ENCODE data around the gene HTR1B. TPM values are rescaled to one million over a fixed set of nuclear protein-coding genes. Genes with fewer than 3 reads are reported as not detected.

HTR1B gene
- polyA plus RNA-seq, 1 donor from 2014 or later, result 0.19 TPM

GRCh38 chr6:77448546-77448945 lies 14.7 kb downstream of the HTR1B start:
- no peak overlapping the region for H3K4me2 ChIP-seq (ENCODE audit: low read length)
- H4K20me1 ChIP-seq (ENCODE audit: insufficient read depth), result no peaks in the 10 kb centered on the region
- H3K9ac ChIP-seq (ENCODE audit: low read length), result no peak overlapping the region
- no peak overlapping the region for H2AFZ ChIP-seq (ENCODE audit: low read depth, low read length)
- no peaks in the 10 kb centered on the region for H3K9me3 ChIP-seq (ENCODE audit: low read length)
- no peaks in the 10 kb centered on the region for H3K9me2 ChIP-seq (ENCODE audit: insufficient read depth, low read length)
- H3K27me3 ChIP-seq (ENCODE audit: insufficient read depth, low read depth, low read length), result no peaks in the 10 kb centered on the region
- H3K4me3 ChIP-seq (ENCODE audit: low read length), result no peak overlapping the region
- H3K36me3 ChIP-seq (ENCODE audit: insufficient read depth, low read length), result no peaks in the 10 kb centered on the region
- H3K79me2 ChIP-seq (replicated peaks; ENCODE audit: insufficient read depth, low read length), result no peaks in the 10 kb centered on the region
- no peaks in the 10 kb centered on the region for H3F3A ChIP-seq (ENCODE audit: insufficient read depth, low read length, poor library complexity, severe bottlenecking)
- no peak overlapping the region for H3K27ac ChIP-seq (ENCODE audit: low read length)
- TF ChIP-seq EZH2 (IDR thresholded peaks at IDR 0.05; ENCODE audit: borderline replicate concordance, insufficient read depth, low read length, poor library complexity, severe bottlenecking) (no peak), CTCF (IDR thresholded peaks at IDR 0.05; ENCODE audit: poor library complexity, severe bottlenecking) (no peak), SMC3 (conservative IDR thresholded peaks at IDR 0.05; ENCODE audit: poor library complexity) (no peak), POLR2AphosphoS5 (IDR thresholded peaks at IDR 0.05) (no peak), MXI1 (conservative IDR thresholded peaks at IDR 0.05; ENCODE audit: poor library complexity, severe bottlenecking) (no peak), EP300 (conservative IDR thresholded peaks at IDR 0.05; ENCODE audit: poor library complexity, severe bottlenecking) (no peak), RAD21 (conservative IDR thresholded peaks at IDR 0.05) (no peak), REST (IDR thresholded peaks at IDR 0.05; ENCODE audit: borderline replicate concordance) (no peak), TAF1 (IDR thresholded peaks at IDR 0.05; ENCODE audit: low read depth) (no peak)

DNA sequence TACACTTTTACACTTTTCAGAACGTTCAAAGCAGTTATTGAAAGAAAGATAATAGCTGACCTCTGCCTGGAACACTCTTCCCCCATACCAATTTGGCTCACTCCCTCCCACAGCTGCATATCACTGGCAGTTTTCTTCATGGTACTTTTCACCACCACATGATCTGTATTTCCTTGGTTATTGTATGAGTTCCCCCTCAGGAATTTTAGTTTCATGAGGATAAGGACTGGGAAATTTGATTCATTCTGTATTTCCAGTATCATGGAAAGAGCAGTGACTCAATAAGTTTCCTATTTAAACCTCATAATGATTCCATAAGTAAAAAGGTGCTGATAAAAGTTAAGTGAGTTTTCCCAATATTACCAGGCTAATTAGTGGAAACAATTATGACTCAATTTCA lies 16.0 kb downstream of the HTR1B start:
- no peak overlapping the region for H2AFZ ChIP-seq (ENCODE audit: low read depth, low read length)
- no peak overlapping the region for H3K9ac ChIP-seq (ENCODE audit: low read length)
- no peaks in the 10 kb centered on the region for H3K9me3 ChIP-seq (ENCODE audit: low read length)
- no peak overlapping the region for H3K4me3 ChIP-seq (ENCODE audit: low read length)
- no peaks in the 10 kb centered on the region for H3F3A ChIP-seq (ENCODE audit: insufficient read depth, low read length, poor library complexity, severe bottlenecking)
- TF ChIP-seq REST (IDR thresholded peaks at IDR 0.05; ENCODE audit: borderline replicate concordance), result no peak
- no peak for TF ChIP-seq SMC3 (conservative IDR thresholded peaks at IDR 0.05; ENCODE audit: poor library complexity)
- no peak overlapping the region for H3K4me2 ChIP-seq (ENCODE audit: low read length)
- no peaks in the 10 kb centered on the region for H3K27me3 ChIP-seq (ENCODE audit: insufficient read depth, low read depth, low read length)
- H3K9me2 ChIP-seq (ENCODE audit: insufficient read depth, low read length), result no peaks in the 10 kb centered on the region
- H4K20me1 ChIP-seq (ENCODE audit: insufficient read depth), result no peaks in the 10 kb centered on the region
- H3K27ac ChIP-seq (ENCODE audit: low read length), result no peak overlapping the region
- no peaks in the 10 kb centered on the region for H3K36me3 ChIP-seq (ENCODE audit: insufficient read depth, low read length)
- no peaks in the 10 kb centered on the region for H3K79me2 ChIP-seq (replicated peaks; ENCODE audit: insufficient read depth, low read length)
